HG02798 (cell line): ENCODE results near the gene SETD6.
"Not testable (repeated sequence)": the region's sequence is repeated elsewhere in the genome, so short reads cannot be mapped to it uniquely, and the experiment has no call there.

ENCODE experiments used
- ATAC-seq: cut with Tn5 transposase; IDR thresholded peaks from one replicate; pipeline ENCODE4 v1.9.1; 2021; ENCODE audit warnings: mild to moderate bottlenecking; ENCODE audit not compliant: unreplicated experiment, poor library complexity

The SETD6 gene

DNA sequence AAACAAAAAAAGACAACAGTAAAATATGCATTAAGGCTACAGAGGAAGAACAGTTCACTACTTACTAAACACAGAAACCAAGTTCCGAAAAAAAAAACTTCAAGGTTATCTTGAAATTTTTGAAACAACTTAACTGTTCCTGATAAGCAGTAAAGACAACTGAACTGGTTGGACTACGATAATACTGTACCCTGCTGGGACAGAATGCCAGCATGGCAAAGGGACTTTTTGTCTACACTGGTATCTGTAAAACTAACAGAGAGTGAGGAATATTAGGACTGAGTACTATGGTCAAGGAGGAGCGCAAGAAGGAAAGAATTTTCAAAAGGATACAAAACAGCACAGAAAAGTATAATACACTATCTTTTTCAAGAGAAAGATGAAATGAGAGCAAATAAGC is 19.8 kb downstream of the SETD6 start:
- ATAC-seq: no peak

DNA sequence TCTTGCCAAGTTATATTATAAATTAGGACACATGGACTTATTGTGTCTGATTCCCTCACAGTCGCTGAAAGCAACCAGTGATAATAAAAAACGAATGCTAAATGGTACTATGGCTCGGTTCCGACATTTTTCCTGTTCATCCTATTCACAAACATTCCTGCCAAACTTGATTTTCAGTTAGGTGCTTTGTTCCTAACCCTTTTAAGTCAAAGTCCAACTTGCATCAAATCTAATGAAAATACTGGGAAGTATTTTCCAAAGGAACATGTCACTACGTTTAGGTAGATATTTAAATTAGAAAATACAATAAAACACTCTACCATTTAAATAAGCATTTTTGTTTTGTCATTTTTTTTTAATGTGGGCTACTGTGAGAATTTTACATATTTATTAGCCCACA is 21.0 kb downstream of the SETD6 start:
- no peak for ATAC-seq

DNA sequence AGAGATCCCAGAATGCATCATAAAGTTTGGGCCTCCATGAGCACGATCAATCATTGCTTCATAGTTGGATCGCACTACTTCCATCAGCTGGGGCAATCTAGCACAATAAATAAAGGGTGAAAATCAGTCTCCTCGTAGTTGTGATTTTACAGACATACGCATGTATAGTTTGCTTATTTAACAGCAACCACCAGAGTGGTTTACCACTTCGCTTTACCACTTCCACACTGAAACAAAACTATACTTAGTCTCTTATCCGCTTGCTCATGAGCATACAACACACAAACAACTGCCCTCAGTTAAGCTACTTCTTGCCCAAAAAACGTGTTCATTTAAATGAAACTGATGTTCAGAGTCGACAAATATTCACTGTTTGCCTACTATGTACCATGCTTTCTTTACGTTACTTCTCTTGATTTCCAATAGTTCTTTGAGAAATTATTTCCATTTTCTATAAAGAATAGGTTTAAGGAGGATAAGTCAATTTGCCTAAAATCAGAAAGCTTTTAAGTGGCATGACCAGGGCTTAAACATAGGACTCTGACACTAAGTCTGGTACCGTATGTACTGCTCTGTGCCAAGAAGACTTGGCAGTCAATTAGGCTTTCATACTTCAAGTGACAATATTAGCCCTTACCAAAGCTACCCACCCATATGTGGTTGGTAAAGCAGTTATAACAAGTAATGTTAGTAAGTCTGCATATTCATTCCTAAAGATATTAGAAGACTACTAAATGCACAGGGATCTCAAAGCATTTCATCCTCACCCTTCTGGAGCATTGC is 22.0 kb downstream of the SETD6 start:
- no peak for ATAC-seq

DNA sequence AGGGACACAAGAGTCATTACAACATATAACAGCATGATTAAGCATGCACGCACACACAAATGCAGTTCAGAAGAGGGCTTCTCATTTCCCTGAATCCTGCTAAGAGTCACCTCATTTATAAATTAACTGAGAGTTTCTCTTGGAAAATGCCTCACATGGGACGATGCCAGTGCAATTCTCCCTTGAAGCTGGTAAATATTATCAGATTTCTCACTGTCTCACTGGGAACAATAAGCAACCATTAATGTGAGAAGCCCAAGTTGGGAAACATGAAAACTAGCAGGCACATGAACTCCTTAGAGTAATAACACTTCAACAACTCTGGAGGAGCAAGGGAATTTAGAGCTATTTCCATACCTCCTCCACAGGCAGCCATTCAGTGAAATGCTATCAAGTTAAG is 26.4 kb downstream of the SETD6 start:
- ATAC-seq: no peak

DNA sequence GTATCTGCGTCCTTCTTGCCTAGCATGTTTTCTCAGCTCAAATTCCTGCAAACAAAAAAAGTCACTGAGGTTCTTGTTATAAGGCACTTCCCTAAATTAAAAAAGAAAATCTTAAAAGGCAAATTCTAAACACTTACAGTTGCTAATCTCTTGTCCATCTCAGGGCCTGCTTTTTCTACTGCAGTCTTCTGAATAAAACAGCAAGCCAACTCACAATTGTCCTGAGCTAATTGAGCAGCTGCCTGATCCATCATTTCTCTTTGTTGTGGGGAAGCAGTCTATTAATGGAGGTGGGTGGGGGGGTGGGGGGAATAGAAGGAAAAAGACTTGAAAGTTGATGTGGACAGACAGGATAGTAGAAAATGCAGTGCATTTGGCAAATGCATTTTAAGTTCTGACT is 27.0 kb downstream of the SETD6 start:
- ATAC-seq: no peak

DNA sequence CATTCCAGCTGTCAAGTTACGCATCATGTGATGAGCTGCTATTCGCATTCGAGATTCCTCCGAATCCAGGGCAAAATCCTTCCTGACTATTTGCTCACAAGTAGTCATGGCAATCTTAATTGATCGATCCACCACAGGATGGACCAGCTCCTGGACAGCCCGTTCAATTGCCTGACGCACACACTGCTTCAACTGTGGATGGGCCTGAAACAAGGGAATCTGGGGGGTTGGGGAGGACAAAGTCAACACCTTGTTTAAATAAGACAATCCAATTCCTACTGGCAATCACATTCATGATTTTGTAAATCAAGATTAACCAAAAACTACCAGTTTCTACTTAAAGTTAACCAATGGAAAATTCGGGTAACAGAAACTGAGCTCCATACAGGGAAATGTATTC is 28.4 kb downstream of the SETD6 start:
- ATAC-seq: no peak

DNA sequence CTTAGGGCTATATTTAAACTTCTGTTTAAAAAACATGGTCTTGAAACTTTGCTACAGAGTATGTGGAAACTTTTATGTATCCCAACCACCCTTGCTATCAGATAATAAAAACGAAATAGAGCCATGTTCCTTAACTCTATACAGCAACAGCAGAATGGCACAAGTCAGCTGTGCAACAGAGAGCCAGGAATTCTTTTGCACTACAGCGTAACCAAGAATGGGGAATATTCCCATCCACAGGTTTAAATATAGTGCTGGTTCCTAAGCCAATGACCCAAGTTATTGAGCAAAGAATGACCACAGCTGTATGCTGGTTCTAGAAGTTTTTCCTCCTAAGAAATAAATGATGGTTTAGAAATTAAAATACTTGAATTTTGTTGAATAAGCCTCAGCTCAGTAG is 33.1 kb downstream of the SETD6 start:
- no peak for ATAC-seq

DNA sequence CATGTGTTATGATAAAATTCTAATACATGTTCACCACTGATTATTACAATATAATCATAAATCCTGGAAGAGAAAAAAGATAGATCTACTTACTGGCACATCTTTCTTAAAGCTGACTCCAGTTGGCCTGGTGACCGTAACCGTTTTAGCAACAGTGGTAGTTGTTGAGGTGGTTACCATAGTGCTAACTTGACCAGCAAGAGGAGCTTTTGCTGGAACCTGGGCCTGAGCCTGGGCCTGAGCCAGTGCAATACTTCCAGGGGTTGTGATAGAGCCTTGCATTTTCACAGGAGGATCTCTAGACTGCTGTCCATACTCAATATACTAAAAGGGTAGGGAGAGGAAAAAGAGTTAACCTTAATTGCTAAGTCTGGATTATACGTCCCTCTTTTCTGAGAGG is 36.2 kb downstream of the SETD6 start:
- no peak for ATAC-seq

DNA sequence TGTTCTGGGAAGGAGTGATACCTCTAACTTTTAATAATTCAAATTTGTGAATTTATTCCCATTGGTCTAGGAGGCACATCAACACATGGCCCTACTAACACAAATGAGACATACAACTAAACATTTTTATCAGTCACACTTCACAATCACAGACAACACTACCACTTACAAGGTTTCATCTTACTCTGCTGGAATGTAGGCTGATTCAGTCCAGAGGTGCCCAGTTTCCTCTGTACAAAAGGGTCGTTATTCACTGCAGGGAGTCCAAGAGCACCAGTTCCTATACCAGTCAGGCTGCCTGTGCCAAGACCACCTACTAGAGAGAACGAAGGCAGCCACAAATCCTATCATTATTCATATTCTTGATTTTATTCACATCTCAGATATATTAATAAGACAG is 41.4 kb downstream of the SETD6 start:
- ATAC-seq: no peak

DNA sequence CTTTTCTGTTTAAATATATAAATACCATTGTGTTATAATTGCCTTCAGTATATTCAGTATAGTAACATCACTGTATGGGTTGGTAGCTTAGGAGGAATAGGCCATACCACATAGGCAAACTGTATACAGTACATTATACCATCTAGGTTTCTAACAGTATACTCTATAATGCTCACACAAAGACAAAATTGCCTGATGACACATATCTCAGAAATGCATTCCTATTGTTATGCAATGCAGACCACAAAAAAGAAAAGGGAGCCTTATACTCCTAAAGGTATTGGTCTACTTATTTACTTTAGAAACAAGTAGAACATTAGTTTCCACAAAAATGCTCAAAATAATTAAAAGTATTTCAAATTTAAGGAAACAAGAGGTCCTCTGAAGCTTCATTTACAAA is 47.9 kb downstream of the SETD6 start:
- ATAC-seq: no peak

DNA sequence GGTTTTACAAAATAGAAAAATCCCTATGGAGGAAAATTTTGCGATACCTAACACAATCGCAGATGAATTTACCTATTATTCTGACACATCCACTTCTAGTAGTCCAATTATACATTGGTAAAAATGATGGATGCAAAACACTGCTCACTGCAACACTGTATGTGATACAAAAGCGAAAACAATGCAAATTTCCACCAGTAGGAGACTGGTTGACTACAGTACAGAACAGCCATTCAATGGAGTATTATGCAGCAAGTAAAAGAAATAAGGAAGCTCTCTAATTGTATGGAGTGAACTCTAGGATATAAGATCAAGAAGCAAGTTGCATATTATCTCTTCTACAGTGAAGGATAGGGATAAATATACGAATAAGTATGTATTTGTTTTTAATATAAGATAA is 48.5 kb downstream of the SETD6 start:
- no peak for ATAC-seq

DNA sequence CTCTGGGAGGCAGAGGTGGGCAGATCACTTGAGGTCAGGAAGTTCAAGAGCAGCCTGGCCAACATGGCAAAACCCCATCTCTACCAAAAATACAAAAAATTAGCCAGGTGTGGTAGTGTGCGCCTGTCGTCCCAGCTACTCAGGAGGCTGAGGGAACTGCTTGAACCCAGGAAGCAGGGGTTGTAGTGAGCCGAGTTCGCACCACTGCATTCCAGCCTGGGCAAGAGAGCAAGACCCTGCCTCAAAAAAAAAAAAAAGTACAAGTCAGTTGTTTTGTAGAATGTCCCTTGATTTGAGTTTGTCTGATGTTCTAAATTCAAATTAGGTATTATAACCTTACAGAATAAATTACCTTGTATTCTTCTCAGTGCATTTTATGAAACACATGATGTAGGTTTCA is 50.4 kb downstream of the SETD6 start:
- ATAC-seq: not testable (repeated sequence)
